Activated gamma-delta T cell treated with Interleukin-2 at 50 U/mL for 16 hours (primary cell): ENCODE results near the gene RTBDN.
A peak's percentile ranks its signal among the peaks of the same experiment; 100 is the strongest.

ENCODE experiments used
- DNase-seq: peaks from one replicate; pipeline ENCODE4 v3.0.0-alpha.2; 2020

The RTBDN gene

GRCh38 chr19:12834566-12834943 is at the start of gene RTBDN:
Gene RTBDN, minus strand, starts transcription at chr19:12834579. Its CDS starts 4,600 bp downstream, at chr19:12829979.
- no peak for DNase-seq

GRCh38 chr19:12882589-12882988 is 48.2 kb upstream of the RTBDN start:
- no peak for DNase-seq

- DNase-seq = peak; percentile 82
Observed at GRCh38 chr19:12881172-12881808, 46.9 kb upstream of the RTBDN start, which contains the start of gene DNASE2. Gene DNASE2, minus strand, starts transcription at chr19:12881449. Its CDS starts 74 bp downstream, at chr19:12881375.

GRCh38 chr19:12880551-12881171 is 46.3 kb upstream of the RTBDN start:
- DNase-seq = no peak

GRCh38 chr19:12875086-12875485 is 40.7 kb upstream of the RTBDN start:
- DNase-seq = no peak

GRCh38 chr19:12873891-12874745 is 39.7 kb upstream of the RTBDN start:
- no peak for DNase-seq

GRCh38 chr19:12872941-12873890 is 38.8 kb upstream of the RTBDN start:
- DNase-seq = peak; percentile 51

- DNase-seq = no peak
Observed at GRCh38 chr19:12872255-12872654, 37.9 kb upstream of the RTBDN start.

GRCh38 chr19:12871681-12872080 is 37.3 kb upstream of the RTBDN start:
- no peak for DNase-seq

GRCh38 chr19:12868540-12869112 is 34.2 kb upstream of the RTBDN start:
- DNase-seq = no peak

GRCh38 chr19:12867120-12868099 is 33.0 kb upstream of the RTBDN start:
- peak; percentile 64 for DNase-seq

- DNase-seq = no peak
Observed at GRCh38 chr19:12866416-12867119, 32.2 kb upstream of the RTBDN start.

- no peak for DNase-seq
Observed at GRCh38 chr19:12865746-12866415, 31.5 kb upstream of the RTBDN start.

GRCh38 chr19:12864721-12865715 is 30.6 kb upstream of the RTBDN start:
- no peak for DNase-seq

GRCh38 chr19:12864143-12864542 is 29.8 kb upstream of the RTBDN start:
- no peak for DNase-seq

- no peak for DNase-seq
Observed at GRCh38 chr19:12859546-12859945, 25.2 kb upstream of the RTBDN start.

- no peak for DNase-seq
Observed at GRCh38 chr19:12858041-12858928, 23.9 kb upstream of the RTBDN start.
